Measurements from ENCODE around the gene SMYD3. TPM values are rescaled to one million over a fixed set of nuclear protein-coding genes. Genes with fewer than 3 reads are reported as not detected.
A peak's percentile ranks its signal among the peaks of the same experiment; 100 is the strongest.

Gene SMYD3
- total and polyA plus RNA-seq, 2 of the 13 experiments (the other 11 are each of a cell fraction or from before 2014, with no cell fraction given) = 27.7 to 35.8 TPM

- TF ChIP-seq ZSCAN5A (CRISPR knock-in tag; IDR thresholded peaks at IDR 0.05; ENCODE audit: borderline replicate concordance) (no peak; the same call in 1 of the 2 replicates), PPARG (CRISPR knock-in tag; conservative IDR thresholded peaks at IDR 0.05) (no peak), ZFP37 (CRISPR knock-in tag; IDR thresholded peaks at IDR 0.05; ENCODE audit: borderline replicate concordance) (no peak), ISX (CRISPR knock-in tag; conservative IDR thresholded peaks at IDR 0.05) (no peak), ZNF569 (CRISPR knock-in tag; IDR thresholded peaks at IDR 0.05; ENCODE audit: borderline replicate concordance) (no peak), HNRNPL (IDR thresholded peaks at IDR 0.05; ENCODE audit: low read depth, low read length) (no peak), XRCC5 (optimal IDR thresholded peaks at IDR 0.05; ENCODE audit: low read length) (peak; percentile 17), ZNF616 (CRISPR knock-in tag; IDR thresholded peaks at IDR 0.05; ENCODE audit: low read depth) (no peak), SRSF9 (IDR thresholded peaks at IDR 0.05; ENCODE audit: borderline replicate concordance, insufficient read depth, low read depth, low read length, poor library complexity, severe bottlenecking) (no peak), NFE2L1 (CRISPR knock-in tag; IDR thresholded peaks at IDR 0.05; ENCODE audit: borderline replicate concordance) (no peak), RNF2 (conservative IDR thresholded peaks at IDR 0.05; ENCODE audit: low read depth) (no peak), GPN1 (CRISPR knock-in tag; IDR thresholded peaks at IDR 0.05; ENCODE audit: borderline replicate concordance) (no peak), ZNF781 (CRISPR knock-in tag; IDR thresholded peaks at IDR 0.05; ENCODE audit: borderline replicate concordance, not compliant biosample characterization) (no peak), TARDBP (CRISPR knock-in tag; IDR thresholded peaks at IDR 0.05) (no peak; the same call in 1 of the 2 replicates), NBN (conservative IDR thresholded peaks at IDR 0.05) (no peak), KMT2B (CRISPR knock-in tag; IDR thresholded peaks at IDR 0.05) (no peak), TBX2 (CRISPR knock-in tag; IDR thresholded peaks at IDR 0.05; ENCODE audit: borderline replicate concordance) (no peak), ZNF451 (CRISPR knock-in tag; IDR thresholded peaks at IDR 0.05) (no peak), NCOA1 (CRISPR knock-in tag; IDR thresholded peaks at IDR 0.05) (0 out of 2 replicates have a peak, but pooled peaks have one; percentile 55), KDM2A (CRISPR knock-in tag; IDR thresholded peaks at IDR 0.05; ENCODE audit: borderline replicate concordance, low read depth) (peak; percentile 51; the same call in 1 of the 2 replicates), ZNF761 (CRISPR knock-in tag; conservative IDR thresholded peaks at IDR 0.05) (no peak)
- TF ChIP-seq, protein P1, sequence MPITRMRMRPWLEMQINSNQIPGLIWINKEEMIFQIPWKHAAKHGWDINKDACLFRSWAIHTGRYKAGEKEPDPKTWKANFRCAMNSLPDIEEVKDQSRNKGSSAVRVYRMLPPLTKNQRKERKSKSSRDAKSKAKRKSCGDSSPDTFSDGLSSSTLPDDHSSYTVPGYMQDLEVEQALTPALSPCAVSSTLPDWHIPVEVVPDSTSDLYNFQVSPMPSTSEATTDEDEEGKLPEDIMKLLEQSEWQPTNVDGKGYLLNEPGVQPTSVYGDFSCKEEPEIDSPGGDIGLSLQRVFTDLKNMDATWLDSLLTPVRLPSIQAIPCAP (CRISPR knock-in tag; IDR thresholded peaks at IDR 0.05; ENCODE audit: low read depth) = no peak
- TF ChIP-seq, protein P2, sequence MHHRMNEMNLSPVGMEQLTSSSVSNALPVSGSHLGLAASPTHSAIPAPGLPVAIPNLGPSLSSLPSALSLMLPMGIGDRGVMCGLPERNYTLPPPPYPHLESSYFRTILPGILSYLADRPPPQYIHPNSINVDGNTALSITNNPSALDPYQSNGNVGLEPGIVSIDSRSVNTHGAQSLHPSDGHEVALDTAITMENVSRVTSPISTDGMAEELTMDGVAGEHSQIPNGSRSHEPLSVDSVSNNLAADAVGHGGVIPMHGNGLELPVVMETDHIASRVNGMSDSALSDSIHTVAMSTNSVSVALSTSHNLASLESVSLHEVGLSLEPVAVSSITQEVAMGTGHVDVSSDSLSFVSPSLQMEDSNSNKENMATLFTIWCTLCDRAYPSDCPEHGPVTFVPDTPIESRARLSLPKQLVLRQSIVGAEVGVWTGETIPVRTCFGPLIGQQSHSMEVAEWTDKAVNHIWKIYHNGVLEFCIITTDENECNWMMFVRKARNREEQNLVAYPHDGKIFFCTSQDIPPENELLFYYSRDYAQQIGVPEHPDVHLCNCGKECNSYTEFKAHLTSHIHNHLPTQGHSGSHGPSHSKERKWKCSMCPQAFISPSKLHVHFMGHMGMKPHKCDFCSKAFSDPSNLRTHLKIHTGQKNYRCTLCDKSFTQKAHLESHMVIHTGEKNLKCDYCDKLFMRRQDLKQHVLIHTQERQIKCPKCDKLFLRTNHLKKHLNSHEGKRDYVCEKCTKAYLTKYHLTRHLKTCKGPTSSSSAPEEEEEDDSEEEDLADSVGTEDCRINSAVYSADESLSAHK (CRISPR knock-in tag; IDR thresholded peaks at IDR 0.05; ENCODE audit: borderline replicate concordance) = no peak
- TF ChIP-seq, protein P3, sequence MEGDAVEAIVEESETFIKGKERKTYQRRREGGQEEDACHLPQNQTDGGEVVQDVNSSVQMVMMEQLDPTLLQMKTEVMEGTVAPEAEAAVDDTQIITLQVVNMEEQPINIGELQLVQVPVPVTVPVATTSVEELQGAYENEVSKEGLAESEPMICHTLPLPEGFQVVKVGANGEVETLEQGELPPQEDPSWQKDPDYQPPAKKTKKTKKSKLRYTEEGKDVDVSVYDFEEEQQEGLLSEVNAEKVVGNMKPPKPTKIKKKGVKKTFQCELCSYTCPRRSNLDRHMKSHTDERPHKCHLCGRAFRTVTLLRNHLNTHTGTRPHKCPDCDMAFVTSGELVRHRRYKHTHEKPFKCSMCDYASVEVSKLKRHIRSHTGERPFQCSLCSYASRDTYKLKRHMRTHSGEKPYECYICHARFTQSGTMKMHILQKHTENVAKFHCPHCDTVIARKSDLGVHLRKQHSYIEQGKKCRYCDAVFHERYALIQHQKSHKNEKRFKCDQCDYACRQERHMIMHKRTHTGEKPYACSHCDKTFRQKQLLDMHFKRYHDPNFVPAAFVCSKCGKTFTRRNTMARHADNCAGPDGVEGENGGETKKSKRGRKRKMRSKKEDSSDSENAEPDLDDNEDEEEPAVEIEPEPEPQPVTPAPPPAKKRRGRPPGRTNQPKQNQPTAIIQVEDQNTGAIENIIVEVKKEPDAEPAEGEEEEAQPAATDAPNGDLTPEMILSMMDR (CRISPR knock-in tag; IDR thresholded peaks at IDR 0.05) = peak; percentile 53
Measured at GRCh38 chr1:246506674-246507481, at the start of gene SMYD3 (continued).
